Fibroblast of skin of scalp (primary cell): ENCODE data around the gene SLC22A23.

ENCODE experiments used
- DNase-seq: peaks from one replicate; pipeline ENCODE4 v3.0.0-alpha.2; 2013

The SLC22A23 gene

DNA sequence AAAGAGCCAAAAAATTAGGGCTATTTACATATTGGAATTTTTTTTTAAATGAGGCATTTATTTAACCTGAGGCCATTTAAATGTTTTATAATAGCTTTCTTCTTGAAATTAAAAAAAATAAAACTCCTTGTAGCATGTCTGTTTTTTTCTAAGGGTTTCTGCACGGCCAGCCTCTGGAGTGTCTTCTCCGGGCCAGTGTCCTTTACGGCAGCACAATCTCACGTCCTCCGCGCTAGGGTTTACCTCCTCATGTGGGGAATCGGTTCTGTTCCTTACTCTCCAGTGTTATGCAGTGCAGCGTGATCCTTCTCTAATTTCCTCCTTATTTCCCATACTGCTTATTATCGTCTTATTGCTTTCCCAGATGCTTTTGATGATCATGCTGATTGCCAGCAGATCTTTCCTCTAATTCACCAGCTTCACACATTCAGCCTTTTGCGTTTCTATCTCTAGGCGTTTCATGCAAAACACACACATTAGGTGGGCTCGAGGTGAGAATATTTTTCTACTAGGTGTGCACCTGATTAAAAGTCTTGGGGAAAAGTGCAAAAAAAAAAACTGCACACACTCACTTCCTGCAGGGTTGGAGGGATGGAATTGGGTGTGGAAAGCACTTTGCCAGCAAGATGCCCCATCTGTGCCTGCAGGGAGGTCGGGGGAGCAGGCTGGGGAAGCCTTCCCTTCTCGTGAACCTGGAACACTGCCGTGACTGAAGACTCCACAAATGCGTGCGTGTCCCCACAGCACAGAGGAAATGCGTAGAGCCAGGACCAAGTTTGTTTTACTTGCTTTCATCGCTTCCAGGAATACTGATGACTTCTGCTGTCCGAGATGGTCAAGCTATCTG, 142.0 kb downstream of the SLC22A23 start:
- no peak for DNase-seq

GRCh38 chr6:3314176-3314575, 142.7 kb downstream of the SLC22A23 start:
- DNase-seq, result no peak

DNA sequence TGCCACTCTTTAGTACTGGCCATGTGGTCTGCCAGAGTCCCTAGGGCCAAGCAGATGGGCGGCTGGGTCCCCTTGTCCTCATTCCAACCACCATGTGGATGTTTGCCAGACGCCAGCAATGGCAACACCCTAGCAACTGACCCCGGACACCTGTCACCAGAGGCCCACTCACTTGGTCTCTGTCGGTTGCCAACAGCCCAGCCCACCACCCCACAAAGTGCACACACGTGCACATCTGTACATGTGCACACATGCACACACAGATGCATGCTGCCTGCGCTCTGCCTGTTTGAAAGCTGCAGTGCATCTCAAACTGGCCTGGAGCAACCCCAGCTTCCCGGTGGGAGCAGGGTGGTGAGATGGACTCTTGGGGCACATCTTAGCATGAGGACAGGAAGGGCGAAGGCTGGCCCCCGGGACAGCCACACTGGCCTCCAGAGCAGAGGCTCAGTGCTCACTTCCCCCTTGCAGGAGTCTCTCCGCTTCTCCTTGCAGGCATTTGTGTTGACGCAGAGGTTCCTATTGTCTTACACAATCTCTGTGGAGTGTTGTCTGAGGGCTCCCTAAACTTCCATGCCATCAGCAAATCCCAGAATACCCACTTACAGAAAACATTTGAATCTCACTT, 144.1 kb downstream of the SLC22A23 start:
- DNase-seq, result no peak

- DNase-seq, result no peak
These were observed 145.0 kb downstream of the SLC22A23 start for GRCh38 chr6:3311826-3312225.

DNA sequence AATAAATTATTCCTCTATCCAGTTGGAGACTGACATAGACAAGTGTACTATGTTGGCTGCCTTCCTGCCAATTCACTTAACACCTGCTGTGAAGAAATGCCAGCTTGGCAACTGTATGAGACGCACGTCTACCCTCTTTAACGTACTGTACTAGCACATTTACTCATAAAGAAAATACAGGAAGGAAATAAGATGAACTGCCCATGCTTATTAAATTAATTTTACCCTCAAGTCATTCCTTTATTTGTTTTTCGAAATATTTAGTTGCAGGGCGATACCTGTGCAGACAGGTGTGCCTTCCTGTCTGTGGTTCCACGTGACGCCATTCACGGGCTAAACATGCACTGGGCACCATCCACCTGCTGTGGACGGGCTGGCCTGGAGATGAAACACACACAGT, 146.1 kb downstream of the SLC22A23 start:
- no peak for DNase-seq

DNA sequence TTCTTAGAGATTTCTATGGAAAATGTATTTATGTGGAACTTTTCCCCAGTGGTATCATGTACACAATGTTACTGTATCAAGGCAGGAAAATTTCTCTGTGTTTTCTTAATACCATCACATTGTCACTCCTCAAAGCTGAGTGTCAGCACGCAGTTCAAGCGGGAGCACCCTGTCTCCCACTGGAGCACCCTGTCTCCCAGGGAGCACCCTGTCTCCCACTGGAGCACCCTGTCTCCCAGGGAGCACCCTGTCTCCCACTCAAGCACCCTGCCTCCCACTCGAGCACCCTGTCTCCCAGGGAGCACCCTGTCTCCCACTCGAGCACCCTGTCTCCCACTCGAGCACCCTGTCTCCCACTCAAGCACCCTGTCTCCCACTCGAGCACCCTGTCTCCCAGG, 146.8 kb downstream of the SLC22A23 start:
- DNase-seq, result no peak

GRCh38 chr6:3309391-3310050, 147.3 kb downstream of the SLC22A23 start:
- no peak for DNase-seq

DNA sequence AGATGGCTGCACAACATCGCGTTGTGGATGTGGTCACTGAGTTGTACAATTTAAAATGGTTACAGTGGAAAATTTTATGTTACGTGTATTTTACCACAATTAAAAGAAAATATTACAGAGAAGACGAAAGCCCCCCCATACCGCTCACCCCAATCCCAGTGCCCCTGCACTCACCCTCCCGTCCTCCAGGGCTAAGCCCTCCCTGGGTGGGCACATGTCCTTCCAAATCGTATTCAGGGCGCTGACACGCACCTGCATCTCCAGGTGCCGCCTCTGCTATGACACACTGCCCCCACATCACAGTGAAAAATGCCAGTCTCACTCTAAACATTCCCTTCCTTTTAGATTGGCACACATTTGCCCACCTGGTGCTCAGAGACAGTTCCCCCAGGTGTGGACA, 148.7 kb downstream of the SLC22A23 start:
- no peak for DNase-seq

GRCh38 chr6:3307436-3307835, 149.4 kb downstream of the SLC22A23 start:
- DNase-seq, result no peak

GRCh38 chr6:3306848-3307247, 150.0 kb downstream of the SLC22A23 start:
- DNase-seq, result no peak

DNA sequence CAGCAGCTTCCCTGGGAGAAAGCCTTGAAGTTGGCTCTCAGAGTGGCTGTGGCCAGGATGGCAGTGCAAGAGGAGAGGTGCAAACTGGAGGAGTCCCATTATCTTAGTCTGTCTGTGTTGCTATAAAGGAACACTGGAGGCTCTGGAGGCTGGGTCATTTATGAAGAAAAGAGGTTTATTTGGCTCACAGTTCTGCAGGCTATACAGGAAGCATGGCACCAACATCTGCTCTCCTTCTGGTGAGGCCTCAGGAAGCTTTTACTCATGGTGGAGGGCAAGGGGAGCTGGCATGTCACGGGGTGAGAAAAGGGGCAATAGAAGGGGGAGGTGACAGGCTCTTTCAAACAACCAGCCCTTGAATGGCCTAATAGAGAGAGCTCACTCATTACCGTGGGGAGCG, 151.0 kb downstream of the SLC22A23 start:
- DNase-seq, result no peak

DNA sequence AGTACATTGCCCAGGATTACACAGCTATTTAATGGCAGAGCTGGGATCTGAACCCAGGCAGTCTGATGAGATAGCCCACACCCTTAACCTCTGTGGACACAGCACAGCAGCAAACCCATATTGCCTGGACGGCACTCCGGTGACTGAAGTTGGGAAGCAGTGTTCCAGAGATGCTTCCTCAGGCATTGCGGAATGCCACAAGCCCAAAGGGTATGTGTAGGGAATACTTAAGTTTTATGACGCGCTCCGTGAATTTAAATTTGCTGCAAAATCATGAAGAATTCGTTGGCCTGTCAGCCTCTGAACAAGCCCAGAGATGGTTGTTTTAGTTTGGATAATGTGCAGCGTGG, 151.7 kb downstream of the SLC22A23 start:
- DNase-seq, result no peak

- DNase-seq, result no peak
These were observed 152.2 kb downstream of the SLC22A23 start for GRCh38 chr6:3304500-3305215.

- no peak for DNase-seq
These were observed 152.9 kb downstream of the SLC22A23 start for GRCh38 chr6:3303795-3304411.

- no peak for DNase-seq
These were observed 155.3 kb downstream of the SLC22A23 start for GRCh38 chr6:3301506-3301905.

DNA sequence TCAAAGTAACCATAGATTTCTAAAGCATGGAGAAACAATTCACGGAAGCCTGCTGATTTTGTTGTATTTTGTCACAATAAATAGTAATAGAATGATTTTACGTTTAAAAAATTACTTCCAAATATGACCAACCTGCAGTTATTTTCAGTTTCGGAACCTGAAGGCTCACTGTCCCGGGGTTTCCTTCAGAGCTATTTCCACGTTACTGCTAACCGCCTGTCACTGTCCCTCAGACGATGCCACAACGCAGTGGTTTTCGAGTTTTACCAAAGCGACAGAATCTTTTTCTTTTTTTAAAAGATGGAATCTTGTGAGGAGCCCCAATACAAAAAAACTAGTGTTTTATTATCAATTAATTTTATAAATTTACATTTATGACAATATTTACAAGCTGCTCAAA, 157.6 kb downstream of the SLC22A23 start:
- DNase-seq, result no peak

DNA sequence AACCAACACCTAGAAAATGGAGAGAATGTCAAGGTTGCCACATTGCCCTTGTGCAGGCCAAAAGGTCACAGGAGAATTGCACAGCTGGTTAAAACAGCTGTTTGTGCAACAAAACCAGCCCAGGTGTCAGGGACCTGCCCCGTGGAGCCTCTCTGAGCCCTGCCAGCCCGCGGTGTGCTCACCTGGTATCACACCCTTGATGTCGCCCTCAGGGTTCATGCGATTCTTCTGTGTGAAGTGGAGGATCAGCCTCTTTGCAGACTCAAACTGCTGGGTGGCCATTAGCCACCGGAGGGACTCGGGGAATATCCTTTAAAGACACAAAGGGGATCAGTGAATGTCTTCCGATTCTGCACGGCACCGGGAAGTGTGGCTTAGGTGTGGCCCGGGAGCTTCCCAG, 158.9 kb downstream of the SLC22A23 start:
- DNase-seq, result no peak

- peak; percentile 15 for DNase-seq
These were observed 159.8 kb downstream of the SLC22A23 start for GRCh38 chr6:3297006-3297405.

DNA sequence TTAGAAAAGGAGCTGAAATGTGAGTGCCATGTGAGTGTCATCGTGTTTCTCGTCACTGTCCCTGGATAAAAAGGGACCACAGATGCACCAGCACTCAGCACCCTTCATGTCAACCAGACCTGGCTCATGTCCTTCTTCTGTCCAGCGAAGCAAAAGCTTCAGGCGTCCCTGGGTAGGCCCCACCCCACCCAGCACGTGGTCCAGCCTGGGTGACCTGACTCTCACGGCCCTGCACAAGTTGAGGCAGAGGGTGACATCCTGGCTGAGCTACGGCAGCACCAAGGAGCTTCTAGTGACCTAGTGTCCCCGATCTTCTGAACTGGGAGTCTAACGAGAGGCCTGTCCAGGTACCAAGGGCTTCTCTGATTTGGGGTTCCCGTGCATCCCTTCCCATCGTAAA, 160.3 kb downstream of the SLC22A23 start:
- no peak for DNase-seq

- no peak for DNase-seq
These were observed 160.8 kb downstream of the SLC22A23 start for GRCh38 chr6:3296078-3296477.

GRCh38 chr6:3294921-3295871, 161.7 kb downstream of the SLC22A23 start:
- no peak for DNase-seq

DNA sequence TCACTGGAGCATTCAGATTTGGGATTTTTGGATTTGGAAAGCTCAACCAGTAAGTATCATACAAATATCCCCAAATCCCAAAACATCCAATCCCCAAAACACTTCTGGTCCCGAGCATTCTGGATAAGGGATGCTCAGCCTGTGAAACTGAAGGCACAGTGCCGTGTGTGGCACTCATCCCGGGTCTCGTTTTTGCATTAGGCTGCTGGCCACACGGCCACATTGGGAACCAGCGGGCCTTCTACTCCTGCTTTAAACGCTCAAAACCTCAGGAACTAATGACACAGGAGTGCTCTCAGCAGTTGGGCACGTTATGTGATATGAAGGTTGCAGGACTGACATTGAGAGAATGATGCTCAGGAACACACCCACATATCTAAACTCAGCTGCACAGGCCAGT, 162.5 kb downstream of the SLC22A23 start:
- DNase-seq, result no peak
